GM12873 (cell line): ENCODE measurements around the gene EPN3.

Source experiments
- TF ChIP-seq, protein P1 (sequence below): IDR thresholded peaks from 2 replicates; pipeline ENCODE4 v1.5.1; 2012; ENCODE audit warnings: low read depth, mild to moderate bottlenecking, moderate library complexity, low read length, control low read depth; ENCODE audit not compliant: insufficient read depth; ENCODE audit errors: missing control alignments

Gene EPN3

DNA sequence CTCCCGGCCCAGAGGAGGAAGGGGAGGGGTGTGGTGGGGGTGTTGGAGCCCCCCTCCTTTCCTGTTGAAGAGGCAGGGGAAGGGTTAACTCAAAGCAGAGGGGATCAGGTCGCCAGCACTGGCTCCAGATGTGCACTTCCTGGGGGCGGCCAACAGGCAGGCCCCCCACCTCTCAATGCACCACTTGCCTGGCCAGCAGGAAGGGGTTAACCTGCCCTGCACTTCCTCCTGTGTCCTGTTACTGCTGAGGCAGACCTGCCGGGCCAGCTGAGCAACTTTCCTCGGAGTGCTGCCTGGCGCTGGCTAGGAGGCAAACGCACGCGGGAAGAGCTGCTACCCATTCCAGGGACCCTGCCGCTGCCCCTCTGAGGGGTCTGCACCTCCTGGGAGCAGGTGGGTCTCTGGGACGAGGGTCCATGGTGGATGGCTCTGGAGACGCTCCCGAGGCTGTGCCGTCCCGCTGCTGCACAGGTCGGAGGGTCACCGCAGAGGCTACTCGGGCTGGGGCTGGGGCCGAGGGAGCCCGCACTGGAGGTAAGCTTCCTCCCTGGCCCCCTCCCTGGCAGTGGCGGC is at the start of gene EPN3:
Gene EPN3 (plus strand): TSS at position 284 of the 573 bp plus-strand sequence. CDS start 3,822 bp downstream, outside the sequence.
- TF ChIP-seq, protein P1, sequence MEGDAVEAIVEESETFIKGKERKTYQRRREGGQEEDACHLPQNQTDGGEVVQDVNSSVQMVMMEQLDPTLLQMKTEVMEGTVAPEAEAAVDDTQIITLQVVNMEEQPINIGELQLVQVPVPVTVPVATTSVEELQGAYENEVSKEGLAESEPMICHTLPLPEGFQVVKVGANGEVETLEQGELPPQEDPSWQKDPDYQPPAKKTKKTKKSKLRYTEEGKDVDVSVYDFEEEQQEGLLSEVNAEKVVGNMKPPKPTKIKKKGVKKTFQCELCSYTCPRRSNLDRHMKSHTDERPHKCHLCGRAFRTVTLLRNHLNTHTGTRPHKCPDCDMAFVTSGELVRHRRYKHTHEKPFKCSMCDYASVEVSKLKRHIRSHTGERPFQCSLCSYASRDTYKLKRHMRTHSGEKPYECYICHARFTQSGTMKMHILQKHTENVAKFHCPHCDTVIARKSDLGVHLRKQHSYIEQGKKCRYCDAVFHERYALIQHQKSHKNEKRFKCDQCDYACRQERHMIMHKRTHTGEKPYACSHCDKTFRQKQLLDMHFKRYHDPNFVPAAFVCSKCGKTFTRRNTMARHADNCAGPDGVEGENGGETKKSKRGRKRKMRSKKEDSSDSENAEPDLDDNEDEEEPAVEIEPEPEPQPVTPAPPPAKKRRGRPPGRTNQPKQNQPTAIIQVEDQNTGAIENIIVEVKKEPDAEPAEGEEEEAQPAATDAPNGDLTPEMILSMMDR, result no peak

DNA sequence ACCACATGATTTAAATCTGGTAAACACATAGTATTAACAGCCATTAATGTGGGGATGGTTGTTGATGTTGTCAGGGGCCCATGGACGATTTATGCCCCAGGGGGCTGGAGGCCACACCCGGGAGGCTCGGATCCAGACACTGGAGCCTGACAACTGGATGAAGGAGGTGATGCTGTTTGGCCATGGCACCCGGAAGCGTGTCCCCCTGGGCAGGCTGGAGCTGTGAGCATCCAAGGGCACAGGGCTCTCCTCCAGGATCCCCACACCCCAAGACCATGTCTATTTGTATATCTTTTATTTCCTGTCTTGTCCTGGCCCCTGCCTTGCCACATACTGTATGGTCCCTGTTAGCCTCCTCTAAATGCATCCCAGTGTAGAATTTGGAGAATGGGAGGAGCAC is 49.3 kb upstream of the EPN3 start:
- TF ChIP-seq, protein P1, result no peak

DNA sequence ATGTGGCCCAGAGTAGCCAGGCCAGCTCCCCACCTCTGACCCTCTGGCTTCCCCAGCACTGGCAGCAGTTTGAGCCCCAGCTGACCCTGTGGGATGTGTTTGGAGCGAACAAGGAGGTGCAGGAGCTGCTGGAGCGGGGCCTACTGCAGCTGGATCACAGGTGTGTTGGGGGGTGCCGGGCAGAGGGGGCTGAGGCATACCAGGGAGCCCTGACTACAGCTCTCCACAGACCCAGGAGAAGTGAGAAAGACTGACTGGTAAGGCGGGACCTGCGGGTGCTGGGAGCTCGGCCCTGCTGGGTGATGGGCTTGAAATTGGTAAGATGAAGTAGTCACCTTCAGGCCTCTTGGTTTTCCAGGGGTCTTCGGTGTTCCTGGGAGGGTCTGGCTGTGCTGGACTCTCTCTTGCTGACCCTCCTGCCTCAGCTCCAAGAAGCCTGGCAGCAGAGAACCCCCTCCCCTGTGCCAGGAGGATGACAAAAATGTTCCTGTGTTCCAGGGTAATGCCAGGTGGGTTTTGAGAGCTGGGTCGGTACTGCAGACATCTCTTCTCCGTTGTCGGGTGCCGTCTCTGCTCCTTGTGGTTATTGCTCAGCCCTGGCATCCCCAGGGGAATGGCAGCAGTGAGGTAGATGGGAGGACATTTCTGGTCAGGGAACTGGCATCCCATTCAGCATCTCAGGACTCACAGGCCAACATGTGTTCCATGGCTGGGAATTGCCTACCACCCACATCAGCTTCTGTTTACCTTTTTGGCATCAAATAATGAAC is 48.0 kb upstream of the EPN3 start:
- TF ChIP-seq, protein P1, result no peak

DNA sequence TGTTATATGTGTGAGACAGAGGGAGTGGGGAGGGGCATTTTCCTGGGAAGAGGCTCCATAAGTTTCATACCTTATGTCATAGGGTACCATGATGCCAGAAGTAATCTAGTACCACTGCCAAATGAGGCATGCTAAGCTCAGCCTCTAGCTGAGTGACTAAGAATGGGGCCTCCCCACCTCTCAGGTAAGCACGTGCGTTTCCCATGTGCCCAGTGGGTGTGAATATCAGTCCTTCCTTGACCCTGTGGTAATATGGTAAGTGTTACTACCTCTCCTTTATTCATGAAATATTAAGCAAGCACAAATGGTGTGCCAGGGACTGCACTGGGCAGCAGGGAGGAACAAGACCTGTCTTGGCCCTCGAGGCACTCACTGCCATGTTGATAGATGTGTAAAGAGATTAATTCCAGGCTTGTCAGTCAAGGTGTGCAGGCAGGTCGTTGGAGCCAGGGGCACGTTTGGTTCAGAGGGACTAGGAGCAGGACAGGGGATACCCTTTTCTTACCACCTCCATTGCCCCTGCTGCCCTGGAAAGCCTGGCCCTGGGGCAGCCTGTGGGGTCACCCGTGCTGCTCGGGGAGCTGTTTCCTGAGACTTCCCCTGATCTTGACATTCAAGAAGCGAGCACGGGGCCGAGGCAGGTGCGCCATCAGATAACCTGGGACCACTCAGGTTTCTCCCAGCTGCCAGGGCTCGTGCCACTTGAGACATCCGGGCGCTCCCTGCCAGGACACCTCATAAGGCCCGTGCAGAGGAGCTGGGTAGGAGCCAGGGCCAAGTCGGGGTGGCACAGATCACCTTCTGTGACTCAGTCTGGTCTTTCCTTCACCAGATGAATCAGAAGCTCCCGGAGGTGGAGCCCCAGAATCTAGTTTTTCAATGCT is 45.1 kb upstream of the EPN3 start:
- TF ChIP-seq, protein P1, result no peak

DNA sequence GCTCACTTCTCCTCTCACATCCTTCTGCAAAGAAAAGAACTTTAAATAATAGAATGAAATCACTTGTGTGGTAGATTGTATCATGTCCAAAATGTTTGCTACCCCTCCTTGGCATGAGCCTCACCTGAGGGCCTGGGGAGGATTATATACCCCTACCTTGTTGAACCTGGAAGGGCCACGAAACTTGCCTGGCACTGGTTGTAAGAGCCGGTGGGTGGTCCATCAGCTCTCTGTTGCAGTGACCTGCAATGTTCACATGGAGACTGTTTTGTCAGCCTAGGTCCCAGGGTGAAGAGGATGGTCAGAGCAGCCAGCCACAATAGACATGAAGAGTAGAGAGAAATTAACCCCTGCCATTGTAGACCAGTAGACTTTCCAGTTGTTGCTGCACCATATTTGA is 43.7 kb upstream of the EPN3 start:
- TF ChIP-seq, protein P1, result no peak

DNA sequence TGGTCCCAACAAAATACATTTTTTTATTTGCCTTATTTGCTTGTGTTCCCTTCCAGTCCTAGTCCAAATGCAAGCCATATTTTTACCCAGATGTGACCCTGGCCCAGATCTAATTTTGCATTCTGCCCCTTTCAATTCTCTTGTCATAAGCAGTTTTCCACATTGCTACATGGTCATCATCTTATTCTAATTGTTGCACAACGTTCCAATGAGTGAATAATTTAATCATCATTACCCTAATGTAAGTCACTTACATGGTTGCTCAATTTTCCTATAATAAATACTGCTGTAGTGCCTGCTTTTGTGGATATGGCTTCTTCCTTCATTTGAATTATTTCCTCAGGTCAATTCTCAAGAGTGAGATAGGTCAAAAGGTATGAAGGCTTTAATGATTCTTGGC is 41.0 kb upstream of the EPN3 start:
- TF ChIP-seq, protein P1, result no peak

DNA sequence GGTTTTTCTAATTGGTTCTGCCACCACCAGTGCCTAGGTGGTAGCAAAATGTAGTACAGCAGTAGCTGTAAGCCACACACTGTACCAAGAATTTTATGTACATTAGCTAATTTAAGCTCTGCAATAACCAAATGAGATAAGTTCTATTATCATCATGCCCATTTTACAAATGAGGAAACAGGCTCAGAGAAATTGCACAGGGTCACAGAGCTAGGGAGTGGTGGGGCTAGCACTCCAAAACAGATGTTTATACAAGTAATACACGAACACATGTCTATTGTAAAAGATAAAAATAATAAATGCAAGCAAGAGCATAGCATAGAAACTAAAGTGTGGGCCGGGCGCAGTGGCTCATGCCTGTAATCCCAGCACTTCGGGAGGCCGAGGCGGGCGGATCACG is 40.3 kb upstream of the EPN3 start:
- TF ChIP-seq, protein P1, result no peak
